Brain microvascular endothelial cell (primary cell): ENCODE data around the gene EBF3.

Source experiments
- DNase-seq: peaks from one replicate; pipeline ENCODE4 v3.0.0-alpha.2; 2020
- H3K27ac ChIP-seq: fragments of 250-450 bp; sonication (Bioruptor Pico); 2 replicates; pipeline ENCODE4 v1.5.1; 2020; ENCODE audit warnings: mild to moderate bottlenecking, moderate library complexity
- H3K27me3 ChIP-seq: fragments of 250-450 bp; sonication (Bioruptor Pico); replicated peaks from 2 replicates; pipeline ENCODE4 v1.5.1; 2020; ENCODE audit warnings: mild to moderate bottlenecking
- H3K36me3 ChIP-seq: fragments of 250-450 bp; sonication (Bioruptor Pico); replicated peaks from 2 replicates; pipeline ENCODE4 v1.5.1; 2020; ENCODE audit warnings: mild to moderate bottlenecking
- H3K4me3 ChIP-seq: 2 replicates; pipeline ENCODE4 v1.5.1; 2011; ENCODE audit warnings: low read depth, mild to moderate bottlenecking, control low read depth, low read length, moderate library complexity
- CTCF ChIP-seq: IDR thresholded peaks from 2 replicates; pipeline ENCODE4 v1.5.1; 2011; ENCODE audit warnings: low read depth, mild to moderate bottlenecking, moderate library complexity, low read length, control low read depth, inconsistent platforms; ENCODE audit errors: missing control alignments
- in situ Hi-C: cut with HindIII; loops from 2 replicates; pipeline ENCODE4 v1.10.0; 2017; ENCODE audit warnings: low sequenced_read_pairs, low pct_ligation_motif_present

Gene EBF3

DNA sequence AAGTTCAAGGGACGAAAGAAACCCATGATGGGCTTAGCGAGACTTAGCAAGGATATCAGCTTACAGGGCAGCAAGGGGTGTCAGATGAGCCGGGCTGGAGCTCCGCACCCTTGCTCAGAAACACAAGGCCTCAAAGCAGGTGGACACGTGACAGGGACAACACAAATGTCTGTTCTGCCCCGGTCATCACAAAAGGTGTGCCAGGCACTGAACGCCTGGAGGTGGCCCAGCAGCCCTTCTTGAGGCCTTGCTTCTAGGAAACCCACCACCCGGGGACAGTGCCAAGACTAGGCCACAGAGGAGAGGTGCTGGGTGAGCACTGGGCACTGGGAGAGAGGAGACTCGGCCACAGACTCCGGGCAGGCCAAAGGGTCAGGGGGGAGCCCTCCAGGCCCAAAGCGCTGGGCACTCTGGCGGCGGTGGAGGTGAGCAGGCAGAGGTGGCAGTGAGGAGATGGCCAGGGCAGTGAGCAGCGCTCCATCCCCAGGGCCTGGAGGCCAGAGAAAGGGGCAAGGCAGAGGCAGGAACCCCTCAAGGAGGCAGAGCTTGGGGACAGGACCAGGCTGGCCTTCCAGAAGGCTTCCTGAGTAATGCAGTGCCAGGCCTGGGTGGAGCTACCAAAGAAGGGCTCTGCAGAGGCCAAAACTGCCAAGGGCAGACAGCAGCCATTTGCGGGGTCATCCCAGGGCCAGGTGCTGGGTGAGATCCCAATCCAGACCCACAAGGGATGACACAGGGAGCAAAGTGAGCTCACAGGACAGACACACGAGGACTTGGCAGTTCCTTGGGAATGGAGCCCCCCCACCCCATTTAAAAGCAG lies 22.7 kb downstream of the EBF3 start:
- in situ Hi-C loops = no loop called here
- TF ChIP-seq CTCF = no peak
- no peak for DNase-seq
- Histone ChIP-seq H3K4me3 (no peak overlapping the region), H3K36me3 (no peaks in the 10 kb centered on the region), H3K27ac (no peak overlapping the region), H3K27me3 (no peaks in the 10 kb centered on the region)

DNA sequence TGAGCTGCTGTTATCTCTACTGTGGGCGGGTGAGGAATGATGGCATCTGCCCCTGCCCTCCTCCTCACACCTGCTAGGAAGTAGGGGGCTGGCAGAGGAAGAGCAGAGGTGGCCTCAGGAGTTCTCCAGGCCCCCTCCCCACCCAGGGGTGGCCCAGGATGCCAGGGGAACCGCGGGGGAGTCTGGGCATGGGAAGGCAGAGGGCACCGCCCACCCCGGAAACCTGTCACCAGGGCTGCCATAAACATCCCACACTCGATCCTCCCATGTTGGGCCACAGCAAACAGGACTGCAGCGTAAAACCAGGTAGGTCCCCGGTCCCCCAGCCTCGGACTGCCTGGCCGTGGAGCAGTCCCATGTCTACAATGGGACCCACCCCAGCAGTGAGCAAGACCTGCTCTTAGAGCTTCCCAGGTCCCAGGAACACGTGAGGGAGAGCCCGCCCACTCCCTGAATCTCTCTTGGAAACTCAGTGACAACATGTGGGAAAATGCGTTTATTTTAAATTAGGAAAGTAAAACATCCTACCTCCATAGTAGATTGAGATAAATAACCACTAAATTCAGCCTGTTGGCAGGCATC lies 23.4 kb downstream of the EBF3 start:
- no peak for DNase-seq

GRCh38 chr10:129939416-129940275 lies 24.4 kb downstream of the EBF3 start:
- Histone ChIP-seq H3K27me3 (no peaks in the 10 kb centered on the region), H3K27ac (no peak overlapping the region), H3K4me3 (no peak overlapping the region), H3K36me3 (no peaks in the 10 kb centered on the region)
- TF ChIP-seq CTCF = no peak
- no peak for DNase-seq
- in situ Hi-C loops = no loop called here

More for the DNA sequence above, 23.4 kb downstream of the EBF3 start:
- H3K27ac ChIP-seq = no peak overlapping the region
- in situ Hi-C loops = no loop called here
- no peak for TF ChIP-seq CTCF
- no peaks in the 10 kb centered on the region for H3K36me3 ChIP-seq
- no peak overlapping the region for H3K4me3 ChIP-seq
- no peaks in the 10 kb centered on the region for H3K27me3 ChIP-seq

DNA sequence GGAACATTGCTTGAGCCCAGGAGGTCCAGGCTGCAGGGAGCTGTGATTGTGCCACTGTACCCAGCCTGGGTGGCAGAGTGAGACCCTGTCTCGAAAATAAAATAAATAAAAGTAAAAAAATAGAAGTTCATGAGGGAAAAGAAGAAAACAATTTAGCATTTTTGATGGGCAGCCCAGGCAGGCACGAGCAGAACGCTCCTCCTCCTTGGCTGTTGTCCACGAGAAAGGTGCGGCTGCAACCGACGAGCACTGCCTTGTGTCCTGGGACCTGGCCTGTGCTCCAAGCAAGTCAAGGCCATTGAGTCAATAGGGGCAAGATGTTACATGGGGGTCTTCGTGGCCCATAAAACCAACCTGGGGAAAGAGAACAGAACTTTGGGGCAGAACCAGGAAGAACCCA lies 25.6 kb downstream of the EBF3 start:
- no peak overlapping the region for H3K4me3 ChIP-seq
- TF ChIP-seq CTCF = no peak
- no peaks in the 10 kb centered on the region for H3K27me3 ChIP-seq
- DNase-seq = no peak
- in situ Hi-C loops = no loop called here
- no peaks in the 10 kb centered on the region for H3K36me3 ChIP-seq
- H3K27ac ChIP-seq = no peak overlapping the region

GRCh38 chr10:129937351-129937751 lies 26.7 kb downstream of the EBF3 start:
- DNase-seq = no peak
- in situ Hi-C loops = no loop called here
- Histone ChIP-seq H3K4me3 (no peak overlapping the region), H3K27me3 (no peaks in the 10 kb centered on the region), H3K27ac (no peak overlapping the region), H3K36me3 (no peaks in the 10 kb centered on the region)
- no peak for TF ChIP-seq CTCF
